ENCODE data around the gene ERVW-1.

Gene ERVW-1

GRCh38 chr7:92513167-92513902, 35.6 kb upstream of the ERVW-1 start:
- Histone ChIP-seq H3K27ac (ENCODE audit: low read length) (no peak overlapping the region), H3K9ac (ENCODE audit: low read depth, low read length) (no peak overlapping the region), H3K79me2 (ENCODE audit: insufficient read depth, low read length) (no peaks in the 10 kb centered on the region), H3K27me3 (ENCODE audit: insufficient read depth, low read length, poor library complexity) (no peaks in the 10 kb centered on the region), H2AFZ (ENCODE audit: low read depth, low read length) (no peak overlapping the region), H3K4me3 (ENCODE audit: low read depth in 1 of 2, low read length in 2 of 2) (no peak overlapping the region), H4K20me1 (ENCODE audit: insufficient read depth, low read length) (no peaks in the 10 kb centered on the region), H3K4me2 (ENCODE audit: insufficient read depth, low read length) (no peak overlapping the region), H3K36me3 (ENCODE audit: insufficient read depth, low read length) (peaks cover 36% of the 10 kb centered on the region; the same call in 1 of the 2 replicates), H3K4me1 (ENCODE audit: insufficient read depth, low read length) (no peaks in the 10 kb centered on the region), H3K9me3 (ENCODE audit: insufficient read depth, low read length, severe bottlenecking) (no peaks in the 10 kb centered on the region)
- no peak for TF ChIP-seq CTCF (IDR thresholded peaks at IDR 0.05; ENCODE audit: borderline replicate concordance, extremely low read depth, low read length, poor library complexity, severe bottlenecking)
- TF ChIP-seq EZH2 (IDR thresholded peaks at IDR 0.05; ENCODE audit: borderline replicate concordance, low read depth, low read length, severe bottlenecking): no peak
- DNase-seq: no peak
- ATAC-seq (ENCODE audit: insufficient read depth, low read depth): no peak

DNA sequence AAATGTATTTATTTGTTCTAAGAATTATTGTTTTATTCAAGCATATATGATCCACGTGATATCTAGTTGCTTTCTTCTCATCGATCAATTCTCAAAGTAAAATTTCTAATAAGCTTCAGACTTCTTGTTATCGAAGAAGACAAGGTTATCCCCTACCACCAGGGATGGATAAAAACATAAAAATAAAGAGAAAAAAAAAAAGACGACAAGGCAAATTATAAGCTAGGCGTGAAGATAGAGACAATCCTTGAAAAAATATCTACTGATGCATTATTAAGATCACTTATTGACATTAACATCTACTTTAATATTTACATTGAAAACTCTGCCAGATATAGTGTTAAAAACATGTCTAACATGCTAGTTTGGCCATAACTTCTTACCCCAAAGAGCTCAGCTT, 31.2 kb upstream of the ERVW-1 start:
- H3K79me2 ChIP-seq (ENCODE audit: insufficient read depth, low read length): no peaks in the 10 kb centered on the region
- no peak overlapping the region for H2AFZ ChIP-seq (ENCODE audit: low read depth, low read length)
- DNase-seq (no peak), ATAC-seq (ENCODE audit: insufficient read depth, low read depth) (no peak)
- H3K9me3 ChIP-seq (ENCODE audit: insufficient read depth, low read length, severe bottlenecking): no peaks in the 10 kb centered on the region
- no peaks in the 10 kb centered on the region for H3K4me1 ChIP-seq (ENCODE audit: insufficient read depth, low read length)
- H3K36me3 ChIP-seq (ENCODE audit: insufficient read depth, low read length): peaks cover 22% of the 10 kb centered on the region
- H3K4me2 ChIP-seq (ENCODE audit: insufficient read depth, low read length): no peak overlapping the region
- no peaks in the 10 kb centered on the region for H4K20me1 ChIP-seq (ENCODE audit: insufficient read depth, low read length)
- no peaks in the 10 kb centered on the region for H3K27me3 ChIP-seq (ENCODE audit: insufficient read depth, low read length, poor library complexity)
- TF ChIP-seq CTCF (IDR thresholded peaks at IDR 0.05; ENCODE audit: borderline replicate concordance, extremely low read depth, low read length, poor library complexity, severe bottlenecking) (no peak), EZH2 (IDR thresholded peaks at IDR 0.05; ENCODE audit: borderline replicate concordance, low read depth, low read length, severe bottlenecking) (no peak)
- no peak overlapping the region for H3K4me3 ChIP-seq (ENCODE audit: low read depth in 1 of 2, low read length in 2 of 2)
- no peak overlapping the region for H3K9ac ChIP-seq (ENCODE audit: low read depth, low read length)
- no peak overlapping the region for H3K27ac ChIP-seq (ENCODE audit: low read length)

DNA sequence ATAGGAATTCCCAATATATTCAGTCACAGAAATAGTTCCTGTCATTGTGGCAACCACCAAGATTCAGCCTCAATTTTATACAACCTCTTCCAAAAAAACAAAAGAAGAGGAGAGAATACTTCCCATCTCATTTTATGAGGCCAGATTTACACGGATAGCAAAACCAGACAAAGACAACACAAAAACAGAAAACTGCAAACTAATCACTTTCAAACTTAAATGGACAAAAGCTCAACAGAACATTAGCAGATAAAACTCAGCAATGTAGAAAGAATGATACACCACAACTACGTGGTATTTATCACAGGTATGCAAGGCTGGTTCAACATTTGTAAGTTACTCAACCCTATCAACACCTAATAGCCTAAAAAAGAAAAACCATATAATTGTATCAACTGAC, 28.6 kb upstream of the ERVW-1 start:
- Histone ChIP-seq H3K27ac (ENCODE audit: low read length) (no peak overlapping the region), H3K4me3 (ENCODE audit: low read depth in 1 of 2, low read length in 2 of 2) (no peak overlapping the region), H3K27me3 (ENCODE audit: insufficient read depth, low read length, poor library complexity) (no peaks in the 10 kb centered on the region), H3K36me3 (ENCODE audit: insufficient read depth, low read length) (peaks cover 27% of the 10 kb centered on the region), H3K79me2 (ENCODE audit: insufficient read depth, low read length) (no peaks in the 10 kb centered on the region), H3K4me1 (ENCODE audit: insufficient read depth, low read length) (no peaks in the 10 kb centered on the region), H2AFZ (ENCODE audit: low read depth, low read length) (no peak overlapping the region), H3K4me2 (ENCODE audit: insufficient read depth, low read length) (no peak overlapping the region), H3K9me3 (ENCODE audit: insufficient read depth, low read length, severe bottlenecking) (no peaks in the 10 kb centered on the region), H4K20me1 (ENCODE audit: insufficient read depth, low read length) (no peaks in the 10 kb centered on the region), H3K9ac (ENCODE audit: low read depth, low read length) (no peak overlapping the region)
- DNase-seq (no peak), ATAC-seq (ENCODE audit: insufficient read depth, low read depth) (no peak)
- no peak for TF ChIP-seq CTCF (IDR thresholded peaks at IDR 0.05; ENCODE audit: borderline replicate concordance, extremely low read depth, low read length, poor library complexity, severe bottlenecking)
- no peak for TF ChIP-seq EZH2 (IDR thresholded peaks at IDR 0.05; ENCODE audit: borderline replicate concordance, low read depth, low read length, severe bottlenecking)

Measured in DND-41 (cell line).